Cerebellar cortex (tissue), 1 donor: ENCODE results near the gene TPO.
"Not testable (repeated sequence)": the region's sequence is repeated elsewhere in the genome, so short reads cannot be mapped to it uniquely, and the experiment has no call there.

ENCODE experiments used
- DNase-seq: peaks from one replicate; pipeline ENCODE4 v3.0.0-alpha.2; 2015; ENCODE audit warnings: low spot score

Gene TPO

GRCh38 chr2:1502891-1503304 is 89.6 kb downstream of the TPO start:
- DNase-seq = no peak

- no peak for DNase-seq
These were observed 90.4 kb downstream of the TPO start for GRCh38 chr2:1503471-1504310.

- no peak for DNase-seq
These were observed 91.1 kb downstream of the TPO start for GRCh38 chr2:1504311-1504750.

GRCh38 chr2:1505031-1505441 is 91.8 kb downstream of the TPO start:
- DNase-seq = no peak

GRCh38 chr2:1509271-1510065 is 96.2 kb downstream of the TPO start:
- DNase-seq = no peak

- DNase-seq = no peak
These were observed 96.9 kb downstream of the TPO start for GRCh38 chr2:1510176-1510575.

GRCh38 chr2:1511455-1511854 is 98.2 kb downstream of the TPO start:
- DNase-seq = no peak

GRCh38 chr2:1512321-1513289 is 99.3 kb downstream of the TPO start:
- no peak for DNase-seq

- no peak for DNase-seq
These were observed 101.3 kb downstream of the TPO start for GRCh38 chr2:1514391-1515072.

- no peak for DNase-seq
These were observed 101.8 kb downstream of the TPO start for GRCh38 chr2:1515073-1515430.

- DNase-seq = no peak
These were observed 102.9 kb downstream of the TPO start for GRCh38 chr2:1515986-1516797.

- no peak for DNase-seq
These were observed 103.5 kb downstream of the TPO start for GRCh38 chr2:1516798-1517060.

- DNase-seq = not testable (repeated sequence)
These were observed 104.0 kb downstream of the TPO start for GRCh38 chr2:1517291-1517690.

- no peak for DNase-seq
These were observed 104.5 kb downstream of the TPO start for GRCh38 chr2:1517786-1518185.

- no peak for DNase-seq
These were observed 105.1 kb downstream of the TPO start for GRCh38 chr2:1518331-1518803.

- DNase-seq = no peak
These were observed 105.7 kb downstream of the TPO start for GRCh38 chr2:1518867-1519530.

- DNase-seq = no peak
These were observed 108.1 kb downstream of the TPO start for GRCh38 chr2:1521191-1521877.

- no peak for DNase-seq
These were observed 108.9 kb downstream of the TPO start for GRCh38 chr2:1521878-1522830.
